ENCODE results near the gene SHH. TPM values are rescaled to one million over a fixed set of nuclear protein-coding genes. Genes with fewer than 3 reads are reported as not detected.

Gene SHH
- polyA plus RNA-seq, 1 donor (not counting 4 experiments of a cell fraction or from before 2014, with no cell fraction given) = not detected

GRCh38 chr7:155832581-155832981 lies 20.3 kb upstream of the SHH start:
- dilution Hi-C loops (cut with MboI; ENCODE audit: extremely low pct_ligation_motif_present, low sequenced_read_pairs) = no loop called here
- FAIRE-seq (no peak), DNase-seq (ENCODE audit: low read depth, low spot score) (no peak)
- no peak overlapping the region for H3K4me2 ChIP-seq (ENCODE audit: control insufficient read depth, extremely low read depth, insufficient read depth, low read depth, low read length)
- no peaks in the 10 kb centered on the region for H3K27me3 ChIP-seq (ENCODE audit: control insufficient read depth, extremely low read depth, insufficient read depth, low read length)
- H3K79me2 ChIP-seq (ENCODE audit: control insufficient read depth, insufficient read depth, low read length) = no peaks in the 10 kb centered on the region
- no peak overlapping the region for H3K4me3 ChIP-seq (ENCODE audit: control insufficient read depth in 2 of 3, extremely low read depth in 1 of 3, insufficient read depth in 2 of 3, low read depth in 1 of 3, low read length in 3 of 3)
- peaks cover 3% of the 10 kb centered on the region for H3K9me3 ChIP-seq (ENCODE audit: control insufficient read depth, low read depth, low read length)
- no peak overlapping the region for H2AFZ ChIP-seq (ENCODE audit: control insufficient read depth, low read length)
- no peaks in the 10 kb centered on the region for H3K4me1 ChIP-seq (ENCODE audit: control insufficient read depth, extremely low read depth, insufficient read depth, low read length)
- H3K27ac ChIP-seq (ENCODE audit: control insufficient read depth, insufficient read depth, low read length) = no peak overlapping the region
- H3K36me3 ChIP-seq (ENCODE audit: control insufficient read depth in 2 of 2, extremely low read depth in 1 of 2, insufficient read depth in 2 of 2, low read length in 2 of 2) = no peaks in the 10 kb centered on the region
- no peak for TF ChIP-seq EZH2 (IDR thresholded peaks at IDR 0.05; ENCODE audit: low read length)
- TF ChIP-seq, protein P1, sequence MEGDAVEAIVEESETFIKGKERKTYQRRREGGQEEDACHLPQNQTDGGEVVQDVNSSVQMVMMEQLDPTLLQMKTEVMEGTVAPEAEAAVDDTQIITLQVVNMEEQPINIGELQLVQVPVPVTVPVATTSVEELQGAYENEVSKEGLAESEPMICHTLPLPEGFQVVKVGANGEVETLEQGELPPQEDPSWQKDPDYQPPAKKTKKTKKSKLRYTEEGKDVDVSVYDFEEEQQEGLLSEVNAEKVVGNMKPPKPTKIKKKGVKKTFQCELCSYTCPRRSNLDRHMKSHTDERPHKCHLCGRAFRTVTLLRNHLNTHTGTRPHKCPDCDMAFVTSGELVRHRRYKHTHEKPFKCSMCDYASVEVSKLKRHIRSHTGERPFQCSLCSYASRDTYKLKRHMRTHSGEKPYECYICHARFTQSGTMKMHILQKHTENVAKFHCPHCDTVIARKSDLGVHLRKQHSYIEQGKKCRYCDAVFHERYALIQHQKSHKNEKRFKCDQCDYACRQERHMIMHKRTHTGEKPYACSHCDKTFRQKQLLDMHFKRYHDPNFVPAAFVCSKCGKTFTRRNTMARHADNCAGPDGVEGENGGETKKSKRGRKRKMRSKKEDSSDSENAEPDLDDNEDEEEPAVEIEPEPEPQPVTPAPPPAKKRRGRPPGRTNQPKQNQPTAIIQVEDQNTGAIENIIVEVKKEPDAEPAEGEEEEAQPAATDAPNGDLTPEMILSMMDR (optimal IDR thresholded peaks at IDR 0.05 in 1 of 3, IDR thresholded peaks at IDR 0.05 in 1 of 3, conservative IDR thresholded peaks at IDR 0.05 in 1 of 3; ENCODE audit: extremely low read depth in 1 of 3, insufficient read depth in 2 of 3, low read length in 3 of 3) = no peak
- no peaks in the 10 kb centered on the region for H3K9me1 ChIP-seq (ENCODE audit: control insufficient read depth, extremely low read depth, insufficient read depth, low read length)
- H3K9ac ChIP-seq (ENCODE audit: control insufficient read depth, extremely low read depth, insufficient read depth, low read length) = no peak overlapping the region
- no peaks in the 10 kb centered on the region for H4K20me1 ChIP-seq (ENCODE audit: control insufficient read depth, extremely low read depth, insufficient read depth, low read length)

GRCh38 chr7:155831807-155832524 lies 19.7 kb upstream of the SHH start:
- no peaks in the 10 kb centered on the region for H3K4me1 ChIP-seq (ENCODE audit: control insufficient read depth, extremely low read depth, insufficient read depth, low read length)
- H4K20me1 ChIP-seq (ENCODE audit: control insufficient read depth, extremely low read depth, insufficient read depth, low read length) = no peaks in the 10 kb centered on the region
- H3K27ac ChIP-seq (ENCODE audit: control insufficient read depth, insufficient read depth, low read length) = no peak overlapping the region
- H3K36me3 ChIP-seq (ENCODE audit: control insufficient read depth in 2 of 2, extremely low read depth in 1 of 2, insufficient read depth in 2 of 2, low read length in 2 of 2) = no peaks in the 10 kb centered on the region
- dilution Hi-C loops (cut with MboI; ENCODE audit: extremely low pct_ligation_motif_present, low sequenced_read_pairs) = no loop called here
- H2AFZ ChIP-seq (ENCODE audit: control insufficient read depth, low read length) = no peak overlapping the region
- H3K9ac ChIP-seq (ENCODE audit: control insufficient read depth, extremely low read depth, insufficient read depth, low read length) = no peak overlapping the region
- H3K79me2 ChIP-seq (ENCODE audit: control insufficient read depth, insufficient read depth, low read length) = no peaks in the 10 kb centered on the region
- DNase-seq (ENCODE audit: low read depth, low spot score) = no peak
- H3K9me1 ChIP-seq (ENCODE audit: control insufficient read depth, extremely low read depth, insufficient read depth, low read length) = no peaks in the 10 kb centered on the region
- no peak overlapping the region for H3K4me3 ChIP-seq (ENCODE audit: control insufficient read depth in 2 of 3, extremely low read depth in 1 of 3, insufficient read depth in 2 of 3, low read depth in 1 of 3, low read length in 3 of 3)
- no peaks in the 10 kb centered on the region for H3K27me3 ChIP-seq (ENCODE audit: control insufficient read depth, extremely low read depth, insufficient read depth, low read length)
- no peak overlapping the region for H3K4me2 ChIP-seq (ENCODE audit: control insufficient read depth, extremely low read depth, insufficient read depth, low read depth, low read length)
- H3K9me3 ChIP-seq (ENCODE audit: control insufficient read depth, low read depth, low read length) = peaks cover 3% of the 10 kb centered on the region
- no peak for FAIRE-seq
- TF ChIP-seq, protein P1 (optimal IDR thresholded peaks at IDR 0.05 in 1 of 3, IDR thresholded peaks at IDR 0.05 in 1 of 3, conservative IDR thresholded peaks at IDR 0.05 in 1 of 3; ENCODE audit: extremely low read depth in 1 of 3, insufficient read depth in 2 of 3, low read length in 3 of 3) = no peak
- TF ChIP-seq EZH2 (IDR thresholded peaks at IDR 0.05; ENCODE audit: low read length) = no peak
